Measurements from ENCODE around the gene EIF3J.

DNA sequence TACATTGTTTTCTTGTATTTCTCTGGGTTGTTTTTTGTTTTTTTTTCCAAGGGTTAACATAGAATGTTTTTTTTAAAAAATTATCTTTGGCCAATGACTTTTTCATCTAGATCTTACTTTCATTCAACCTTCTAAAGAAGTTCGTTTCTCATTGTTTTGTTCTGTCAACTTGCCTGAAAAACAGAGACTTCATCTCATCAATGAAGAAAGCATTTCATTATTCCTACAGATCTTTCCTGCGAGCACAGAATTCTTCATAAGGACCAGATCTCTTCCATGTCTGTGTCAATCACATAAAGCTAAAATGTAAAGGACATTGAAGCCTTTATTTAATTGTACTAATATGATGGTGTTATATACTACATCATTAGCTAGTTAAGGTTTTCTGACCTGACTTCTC, 9.7 kb upstream of the EIF3J start:
- TF ChIP-seq, protein P1, sequence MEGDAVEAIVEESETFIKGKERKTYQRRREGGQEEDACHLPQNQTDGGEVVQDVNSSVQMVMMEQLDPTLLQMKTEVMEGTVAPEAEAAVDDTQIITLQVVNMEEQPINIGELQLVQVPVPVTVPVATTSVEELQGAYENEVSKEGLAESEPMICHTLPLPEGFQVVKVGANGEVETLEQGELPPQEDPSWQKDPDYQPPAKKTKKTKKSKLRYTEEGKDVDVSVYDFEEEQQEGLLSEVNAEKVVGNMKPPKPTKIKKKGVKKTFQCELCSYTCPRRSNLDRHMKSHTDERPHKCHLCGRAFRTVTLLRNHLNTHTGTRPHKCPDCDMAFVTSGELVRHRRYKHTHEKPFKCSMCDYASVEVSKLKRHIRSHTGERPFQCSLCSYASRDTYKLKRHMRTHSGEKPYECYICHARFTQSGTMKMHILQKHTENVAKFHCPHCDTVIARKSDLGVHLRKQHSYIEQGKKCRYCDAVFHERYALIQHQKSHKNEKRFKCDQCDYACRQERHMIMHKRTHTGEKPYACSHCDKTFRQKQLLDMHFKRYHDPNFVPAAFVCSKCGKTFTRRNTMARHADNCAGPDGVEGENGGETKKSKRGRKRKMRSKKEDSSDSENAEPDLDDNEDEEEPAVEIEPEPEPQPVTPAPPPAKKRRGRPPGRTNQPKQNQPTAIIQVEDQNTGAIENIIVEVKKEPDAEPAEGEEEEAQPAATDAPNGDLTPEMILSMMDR (IDR thresholded peaks at IDR 0.05): no peak
- no peak for TF ChIP-seq POLR2A (IDR thresholded peaks at IDR 0.05)
